IPS-18a (cell line): Measurements from ENCODE around the gene GPR153.

Experiments
- H3K27ac ChIP-seq: one replicate; pipeline ENCODE4 v1.5.1; 2013; ENCODE audit warnings: low read length
- H3K27me3 ChIP-seq: one replicate; pipeline ENCODE4 v1.6.1; 2013; ENCODE audit warnings: mild to moderate bottlenecking, low read length; ENCODE audit not compliant: control insufficient read depth, insufficient read depth
- H3K36me3 ChIP-seq: one replicate; pipeline ENCODE4 v1.6.1; 2013; ENCODE audit warnings: low read depth, low read length; ENCODE audit not compliant: control insufficient read depth
- H3K4me1 ChIP-seq: one replicate; pipeline ENCODE4 v1.6.1; 2013; ENCODE audit warnings: low read depth, low read length; ENCODE audit not compliant: control insufficient read depth
- H3K4me3 ChIP-seq: one replicate; pipeline ENCODE4 v1.5.1; 2013; ENCODE audit warnings: low read length
- H3K9ac ChIP-seq: one replicate; pipeline ENCODE4 v1.6.1; 2013; ENCODE audit warnings: mild to moderate bottlenecking, low read length, moderate library complexity
- H3K9me3 ChIP-seq: one replicate; pipeline ENCODE4 v1.6.1; 2013; ENCODE audit warnings: low read depth, low read length; ENCODE audit not compliant: control insufficient read depth

GPR153 gene

GRCh38 chr1:6285336-6285735, 24.4 kb upstream of the GPR153 start:
- Histone ChIP-seq H3K4me3 (no peak overlapping the region), H3K27ac (no peak overlapping the region), H3K27me3 (no peaks in the 10 kb centered on the region), H3K4me1 (no peaks in the 10 kb centered on the region), H3K9ac (no peak overlapping the region), H3K36me3 (peaks cover 2% of the 10 kb centered on the region), H3K9me3 (no peaks in the 10 kb centered on the region)

GRCh38 chr1:6282577-6283270, 21.8 kb upstream of the GPR153 start:
- Histone ChIP-seq H3K9me3 (no peaks in the 10 kb centered on the region), H3K27ac (no peak overlapping the region), H3K9ac (no peak overlapping the region), H3K4me1 (no peaks in the 10 kb centered on the region), H3K36me3 (peaks cover 2% of the 10 kb centered on the region), H3K27me3 (no peaks in the 10 kb centered on the region), H3K4me3 (no peak overlapping the region)

GRCh38 chr1:6281511-6282402, 20.9 kb upstream of the GPR153 start:
- Histone ChIP-seq H3K4me3 (no peak overlapping the region), H3K9me3 (no peaks in the 10 kb centered on the region), H3K27me3 (no peaks in the 10 kb centered on the region), H3K36me3 (no peaks in the 10 kb centered on the region), H3K9ac (no peak overlapping the region), H3K27ac (no peak overlapping the region), H3K4me1 (no peaks in the 10 kb centered on the region)

- Histone ChIP-seq H3K4me3 (no peak overlapping the region), H3K36me3 (no peaks in the 10 kb centered on the region), H3K27ac (no peak overlapping the region), H3K9ac (no peak overlapping the region), H3K27me3 (no peaks in the 10 kb centered on the region), H3K9me3 (no peaks in the 10 kb centered on the region), H3K4me1 (no peaks in the 10 kb centered on the region)
These were observed 20.0 kb upstream of the GPR153 start for GRCh38 chr1:6280761-6281451.

GRCh38 chr1:6279613-6280383, 18.9 kb upstream of the GPR153 start:
- Histone ChIP-seq H3K9me3 (no peaks in the 10 kb centered on the region), H3K36me3 (no peaks in the 10 kb centered on the region), H3K9ac (no peak overlapping the region), H3K27ac (no peak overlapping the region), H3K4me3 (no peak overlapping the region), H3K4me1 (no peaks in the 10 kb centered on the region), H3K27me3 (no peaks in the 10 kb centered on the region)

GRCh38 chr1:6279066-6279465, 18.2 kb upstream of the GPR153 start:
- no peak overlapping the region for H3K27ac ChIP-seq
- no peaks in the 10 kb centered on the region for H3K9me3 ChIP-seq
- H3K36me3 ChIP-seq: no peaks in the 10 kb centered on the region
- no peak overlapping the region for H3K4me3 ChIP-seq
- no peaks in the 10 kb centered on the region for H3K4me1 ChIP-seq
- no peak overlapping the region for H3K9ac ChIP-seq
- H3K27me3 ChIP-seq: no peaks in the 10 kb centered on the region

GRCh38 chr1:6278263-6278662, 17.4 kb upstream of the GPR153 start:
- no peaks in the 10 kb centered on the region for H3K36me3 ChIP-seq
- no peak overlapping the region for H3K4me3 ChIP-seq
- H3K4me1 ChIP-seq: peaks cover 8% of the 10 kb centered on the region

GRCh38 chr1:6276811-6277555, 16.1 kb upstream of the GPR153 start:
- Histone ChIP-seq H3K36me3 (no peaks in the 10 kb centered on the region), H3K9me3 (no peaks in the 10 kb centered on the region), H3K4me3 (no peak overlapping the region), H3K27me3 (no peaks in the 10 kb centered on the region), H3K9ac (no peak overlapping the region), H3K4me1 (peaks cover 14% of the 10 kb centered on the region), H3K27ac (no peak overlapping the region)

More at GRCh38 chr1:6278263-6278662, 17.4 kb upstream of the GPR153 start:
- no peaks in the 10 kb centered on the region for H3K27me3 ChIP-seq
- H3K9ac ChIP-seq: no peak overlapping the region
- H3K27ac ChIP-seq: no peak overlapping the region
- no peaks in the 10 kb centered on the region for H3K9me3 ChIP-seq

GRCh38 chr1:6275826-6276782, 15.2 kb upstream of the GPR153 start:
- Histone ChIP-seq H3K36me3 (no peaks in the 10 kb centered on the region), H3K9ac (no peak overlapping the region), H3K4me1 (peaks cover 14% of the 10 kb centered on the region), H3K27ac (no peak overlapping the region), H3K27me3 (no peaks in the 10 kb centered on the region), H3K4me3 (no peak overlapping the region), H3K9me3 (no peaks in the 10 kb centered on the region)

- H3K36me3 ChIP-seq: no peaks in the 10 kb centered on the region
- H3K27ac ChIP-seq: no peak overlapping the region
These were observed 13.8 kb upstream of the GPR153 start for GRCh38 chr1:6274622-6275139.

More at GRCh38 chr1:6274622-6275139, 13.8 kb upstream of the GPR153 start:
- H3K4me3 ChIP-seq: no peak overlapping the region
- H3K9me3 ChIP-seq: no peaks in the 10 kb centered on the region
- H3K27me3 ChIP-seq: no peaks in the 10 kb centered on the region
- peaks cover 14% of the 10 kb centered on the region for H3K4me1 ChIP-seq
- no peak overlapping the region for H3K9ac ChIP-seq
